ENCODE measurements around the gene KCNJ9. TPM values are rescaled to one million over a fixed set of nuclear protein-coding genes. Genes with fewer than 3 reads are reported as not detected.

KCNJ9 gene
- total RNA-seq, 1 donor from 2014 or later: not detected

GRCh38 chr1:160097151-160097910 lies 16.0 kb downstream of the KCNJ9 start:
- peak; percentile 70 for DNase-seq (ENCODE audit: low spot score)
- Mint-ChIP-seq H3K27me3 (ENCODE audit: low read depth) (no peaks in the 10 kb centered on the region), H3K9me3 (ENCODE audit: low read depth) (no peaks in the 10 kb centered on the region), H3K4me3 (ENCODE audit: unreplicated experiment) (peak overlapping the region; percentile 71), H3K4me1 (ENCODE audit: low read depth) (peaks cover 25% of the 10 kb centered on the region), H3K36me3 (ENCODE audit: low read depth) (no peaks in the 10 kb centered on the region), H3K27ac (ENCODE audit: unreplicated experiment) (no peak overlapping the region)
- no peak for TF ChIP-seq CTCF (IDR thresholded peaks at IDR 0.05)

GRCh38 chr1:160097911-160098851 lies 16.8 kb downstream of the KCNJ9 start, which contains the start of gene IGSF8:
Gene IGSF8, minus strand, starts transcription at chr1:160098619. Its CDS starts 147 bp downstream, at chr1:160098472.
- DNase-seq (ENCODE audit: low spot score): peak; percentile 87
- no peak for TF ChIP-seq CTCF (IDR thresholded peaks at IDR 0.05)
- no peaks in the 10 kb centered on the region for H3K9me3 Mint-ChIP-seq (ENCODE audit: low read depth)
- H3K4me1 Mint-ChIP-seq (ENCODE audit: low read depth): peaks cover 32% of the 10 kb centered on the region
- H3K27me3 Mint-ChIP-seq (ENCODE audit: low read depth): no peaks in the 10 kb centered on the region
- peak within 1 kb of the TSS; percentile 54 for H3K27ac Mint-ChIP-seq (ENCODE audit: unreplicated experiment)
- H3K4me3 Mint-ChIP-seq (ENCODE audit: unreplicated experiment): peak within 1 kb of the TSS; percentile 71
- H3K36me3 Mint-ChIP-seq (ENCODE audit: low read depth): no peaks in the 10 kb centered on the region

- H3K27ac Mint-ChIP-seq (ENCODE audit: unreplicated experiment): peak overlapping the region; percentile 54
- no peaks in the 10 kb centered on the region for H3K36me3 Mint-ChIP-seq (ENCODE audit: low read depth)
- H3K4me3 Mint-ChIP-seq (ENCODE audit: unreplicated experiment): peak overlapping the region; percentile 64
- DNase-seq (ENCODE audit: low spot score): peak; percentile 97
- H3K9me3 Mint-ChIP-seq (ENCODE audit: low read depth): no peaks in the 10 kb centered on the region
- H3K4me1 Mint-ChIP-seq (ENCODE audit: low read depth): peaks cover 32% of the 10 kb centered on the region
- no peak for TF ChIP-seq CTCF (IDR thresholded peaks at IDR 0.05)
- no peaks in the 10 kb centered on the region for H3K27me3 Mint-ChIP-seq (ENCODE audit: low read depth)
Observed at GRCh38 chr1:160098852-160099561, 17.7 kb downstream of the KCNJ9 start.

- DNase-seq (ENCODE audit: low spot score): no peak
- no peak for TF ChIP-seq CTCF (IDR thresholded peaks at IDR 0.05)
- Mint-ChIP-seq H3K4me3 (ENCODE audit: unreplicated experiment) (peak overlapping the region; percentile 12), H3K36me3 (ENCODE audit: low read depth) (no peaks in the 10 kb centered on the region), H3K4me1 (ENCODE audit: low read depth) (peaks cover 32% of the 10 kb centered on the region), H3K27me3 (ENCODE audit: low read depth) (no peaks in the 10 kb centered on the region), H3K27ac (ENCODE audit: unreplicated experiment) (peak overlapping the region; percentile 6), H3K9me3 (ENCODE audit: low read depth) (no peaks in the 10 kb centered on the region)
Observed at GRCh38 chr1:160099716-160100375, 18.5 kb downstream of the KCNJ9 start.
